ENCODE data around the gene CIDEB. TPM values are rescaled to one million over a fixed set of nuclear protein-coding genes. Genes with fewer than 3 reads are reported as not detected.

The CIDEB gene
- total and polyA plus RNA-seq, 9 of the 15 experiments (the other 6 are each of a cell fraction or from before 2014, with no cell fraction given) = 0.03 to 0.35 (median 0.09) TPM; not detected in 3

DNA sequence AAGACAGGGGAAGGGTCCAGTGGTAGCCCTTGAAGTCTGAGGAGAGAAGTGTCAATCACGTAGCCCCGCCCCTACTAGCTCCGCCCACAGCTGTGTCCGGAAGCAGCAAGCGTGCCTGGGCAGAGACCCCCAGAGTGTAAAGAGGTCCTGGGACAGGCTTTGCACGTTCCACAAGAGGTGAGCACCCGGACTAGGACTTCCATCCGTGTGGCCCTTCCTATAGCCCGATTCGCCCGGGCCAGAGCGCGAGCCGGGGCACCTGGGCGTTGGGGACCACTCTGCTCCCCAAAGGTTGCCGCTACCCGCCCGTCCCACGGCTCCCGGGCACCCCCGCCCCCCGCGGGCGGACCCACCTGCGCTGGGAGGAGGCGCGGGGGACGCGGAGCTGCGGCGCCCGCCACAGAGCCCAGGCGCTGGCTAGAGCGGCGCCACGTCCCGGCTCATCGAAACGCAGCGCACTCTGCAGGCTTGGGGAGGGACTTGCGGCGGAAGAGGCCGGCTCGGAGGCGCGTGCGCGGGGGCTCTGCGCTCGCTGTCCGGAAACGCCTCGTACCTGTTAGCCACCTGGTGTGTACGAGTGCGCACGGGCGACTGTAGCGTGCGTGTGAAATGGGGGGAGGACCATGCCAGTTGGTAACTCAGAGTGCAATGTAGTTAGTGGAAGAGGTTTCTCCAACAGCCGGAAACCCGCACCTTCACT lies 36.5 kb downstream of the CIDEB start, which contains the start of gene RABGGTA (continued):
- TF ChIP-seq, protein P1, sequence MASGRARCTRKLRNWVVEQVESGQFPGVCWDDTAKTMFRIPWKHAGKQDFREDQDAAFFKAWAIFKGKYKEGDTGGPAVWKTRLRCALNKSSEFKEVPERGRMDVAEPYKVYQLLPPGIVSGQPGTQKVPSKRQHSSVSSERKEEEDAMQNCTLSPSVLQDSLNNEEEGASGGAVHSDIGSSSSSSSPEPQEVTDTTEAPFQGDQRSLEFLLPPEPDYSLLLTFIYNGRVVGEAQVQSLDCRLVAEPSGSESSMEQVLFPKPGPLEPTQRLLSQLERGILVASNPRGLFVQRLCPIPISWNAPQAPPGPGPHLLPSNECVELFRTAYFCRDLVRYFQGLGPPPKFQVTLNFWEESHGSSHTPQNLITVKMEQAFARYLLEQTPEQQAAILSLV (tag; IDR thresholded peaks at IDR 0.05) = no peak
- TF ChIP-seq, protein P2, sequence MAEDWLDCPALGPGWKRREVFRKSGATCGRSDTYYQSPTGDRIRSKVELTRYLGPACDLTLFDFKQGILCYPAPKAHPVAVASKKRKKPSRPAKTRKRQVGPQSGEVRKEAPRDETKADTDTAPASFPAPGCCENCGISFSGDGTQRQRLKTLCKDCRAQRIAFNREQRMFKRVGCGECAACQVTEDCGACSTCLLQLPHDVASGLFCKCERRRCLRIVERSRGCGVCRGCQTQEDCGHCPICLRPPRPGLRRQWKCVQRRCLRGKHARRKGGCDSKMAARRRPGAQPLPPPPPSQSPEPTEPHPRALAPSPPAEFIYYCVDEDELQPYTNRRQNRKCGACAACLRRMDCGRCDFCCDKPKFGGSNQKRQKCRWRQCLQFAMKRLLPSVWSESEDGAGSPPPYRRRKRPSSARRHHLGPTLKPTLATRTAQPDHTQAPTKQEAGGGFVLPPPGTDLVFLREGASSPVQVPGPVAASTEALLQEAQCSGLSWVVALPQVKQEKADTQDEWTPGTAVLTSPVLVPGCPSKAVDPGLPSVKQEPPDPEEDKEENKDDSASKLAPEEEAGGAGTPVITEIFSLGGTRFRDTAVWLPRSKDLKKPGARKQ (CRISPR knock-in tag; IDR thresholded peaks at IDR 0.05) = no peak
- TF ChIP-seq NR2F6 (CRISPR knock-in tag; IDR thresholded peaks at IDR 0.05) (no peak), LARP7 (IDR thresholded peaks at IDR 0.05) (no peak), MTA3 (IDR thresholded peaks at IDR 0.05; ENCODE audit: borderline replicate concordance) (peak; percentile 81; the same call in 1 of the 2 replicates), ZNF324 (CRISPR knock-in tag; IDR thresholded peaks at IDR 0.05) (no peak), ZNF589 (CRISPR knock-in tag; IDR thresholded peaks at IDR 0.05; ENCODE audit: low read depth) (no peak), L3MBTL2 (IDR thresholded peaks at IDR 0.05) (peak; percentile 91), FOSL1 (tag; conservative IDR thresholded peaks at IDR 0.05) (0 out of 2 replicates have a peak, but pooled peaks have one; percentile 25), HNRNPK (IDR thresholded peaks at IDR 0.05; ENCODE audit: low read depth, low read length, poor library complexity, severe bottlenecking) (no peak), ESRRB (CRISPR knock-in tag; IDR thresholded peaks at IDR 0.05; ENCODE audit: borderline replicate concordance) (no peak), MAFF (IDR thresholded peaks at IDR 0.05; ENCODE audit: low read length) (no peak)
- TF ChIP-seq, protein P3, sequence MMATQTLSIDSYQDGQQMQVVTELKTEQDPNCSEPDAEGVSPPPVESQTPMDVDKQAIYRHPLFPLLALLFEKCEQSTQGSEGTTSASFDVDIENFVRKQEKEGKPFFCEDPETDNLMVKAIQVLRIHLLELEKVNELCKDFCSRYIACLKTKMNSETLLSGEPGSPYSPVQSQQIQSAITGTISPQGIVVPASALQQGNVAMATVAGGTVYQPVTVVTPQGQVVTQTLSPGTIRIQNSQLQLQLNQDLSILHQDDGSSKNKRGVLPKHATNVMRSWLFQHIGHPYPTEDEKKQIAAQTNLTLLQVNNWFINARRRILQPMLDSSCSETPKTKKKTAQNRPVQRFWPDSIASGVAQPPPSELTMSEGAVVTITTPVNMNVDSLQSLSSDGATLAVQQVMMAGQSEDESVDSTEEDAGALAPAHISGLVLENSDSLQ (IDR thresholded peaks at IDR 0.05) = peak; percentile 98
- TF ChIP-seq, protein P4, sequence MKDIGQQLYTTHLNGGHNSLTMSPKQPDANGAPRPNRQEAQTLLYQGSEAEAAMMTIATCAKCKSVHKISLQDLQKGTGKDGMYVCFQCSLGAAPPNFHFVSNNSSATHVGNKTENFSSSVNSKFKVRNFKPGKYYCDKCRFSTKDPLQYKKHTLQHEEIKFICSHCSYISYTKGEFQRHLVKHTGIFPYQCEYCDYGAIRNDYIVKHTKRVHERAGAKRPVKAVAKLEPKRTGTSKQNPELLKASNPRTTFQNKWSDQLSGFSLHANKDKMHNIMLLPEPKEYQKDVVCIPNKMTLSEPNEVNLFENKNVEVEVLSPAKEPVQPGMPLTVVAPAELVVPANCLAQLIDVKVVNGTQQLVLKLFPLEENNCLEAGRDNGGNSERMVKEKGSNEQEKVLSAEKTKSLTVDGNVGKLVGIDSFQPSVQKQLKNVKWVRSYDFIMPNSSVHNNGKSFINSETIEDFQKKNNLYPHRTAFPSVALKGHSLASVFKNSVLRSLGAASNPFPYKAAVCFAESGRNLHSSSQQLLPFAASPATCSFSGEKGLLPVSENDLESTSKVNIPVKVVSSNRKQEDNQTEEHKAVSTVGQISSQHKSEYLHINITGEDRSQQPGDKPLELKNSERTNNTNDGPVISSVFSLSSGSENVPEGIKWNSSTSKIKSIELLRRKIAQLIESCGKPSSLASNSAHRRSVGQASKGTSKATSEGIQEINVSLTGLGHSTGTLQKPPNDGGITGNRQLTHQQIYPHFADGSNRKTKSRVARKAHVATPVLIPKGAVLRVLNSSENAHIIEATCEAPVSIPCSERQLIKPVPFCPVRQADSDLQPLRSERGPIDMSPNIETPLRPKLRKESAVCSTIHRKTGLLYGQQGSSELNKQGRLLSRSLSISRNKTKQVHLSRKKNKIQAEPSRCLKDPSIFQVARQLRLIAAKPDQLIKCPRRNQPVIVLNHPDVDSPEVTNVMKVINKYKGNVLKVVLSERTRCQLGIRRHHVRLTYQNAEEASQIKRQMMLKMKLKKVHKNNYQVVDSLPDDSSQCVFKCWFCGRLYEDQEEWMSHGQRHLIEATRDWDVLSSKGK (CRISPR knock-in tag; IDR thresholded peaks at IDR 0.05) = no peak
- TF ChIP-seq, protein P5, sequence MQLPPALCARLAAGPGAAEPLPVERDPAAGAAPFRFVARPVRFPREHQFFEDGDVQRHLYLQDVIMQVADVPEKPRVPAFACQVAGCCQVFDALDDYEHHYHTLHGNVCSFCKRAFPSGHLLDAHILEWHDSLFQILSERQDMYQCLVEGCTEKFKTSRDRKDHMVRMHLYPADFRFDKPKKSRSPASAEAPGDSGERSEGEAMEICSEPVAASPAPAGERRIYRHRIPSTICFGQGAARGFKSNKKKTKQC (CRISPR knock-in tag; IDR thresholded peaks at IDR 0.05) = peak; percentile 57
- TF ChIP-seq, protein P6, sequence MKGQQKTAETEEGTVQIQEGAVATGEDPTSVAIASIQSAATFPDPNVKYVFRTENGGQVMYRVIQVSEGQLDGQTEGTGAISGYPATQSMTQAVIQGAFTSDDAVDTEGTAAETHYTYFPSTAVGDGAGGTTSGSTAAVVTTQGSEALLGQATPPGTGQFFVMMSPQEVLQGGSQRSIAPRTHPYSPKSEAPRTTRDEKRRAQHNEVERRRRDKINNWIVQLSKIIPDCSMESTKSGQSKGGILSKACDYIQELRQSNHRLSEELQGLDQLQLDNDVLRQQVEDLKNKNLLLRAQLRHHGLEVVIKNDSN (CRISPR knock-in tag; IDR thresholded peaks at IDR 0.05) = no peak

Data from K562 (cell line).